HG03139 (cell line): Measurements from ENCODE around the gene OLFM1.

Experiments used
- ATAC-seq: cut with Tn5 transposase; IDR thresholded peaks from one replicate; pipeline ENCODE4 v1.9.1; 2021; ENCODE audit not compliant: unreplicated experiment

OLFM1 gene

GRCh38 chr9:135076143-135076875, 11.2 kb upstream of the OLFM1 start:
- ATAC-seq = no peak

GRCh38 chr9:135076876-135077430, 10.5 kb upstream of the OLFM1 start:
- ATAC-seq = no peak

DNA sequence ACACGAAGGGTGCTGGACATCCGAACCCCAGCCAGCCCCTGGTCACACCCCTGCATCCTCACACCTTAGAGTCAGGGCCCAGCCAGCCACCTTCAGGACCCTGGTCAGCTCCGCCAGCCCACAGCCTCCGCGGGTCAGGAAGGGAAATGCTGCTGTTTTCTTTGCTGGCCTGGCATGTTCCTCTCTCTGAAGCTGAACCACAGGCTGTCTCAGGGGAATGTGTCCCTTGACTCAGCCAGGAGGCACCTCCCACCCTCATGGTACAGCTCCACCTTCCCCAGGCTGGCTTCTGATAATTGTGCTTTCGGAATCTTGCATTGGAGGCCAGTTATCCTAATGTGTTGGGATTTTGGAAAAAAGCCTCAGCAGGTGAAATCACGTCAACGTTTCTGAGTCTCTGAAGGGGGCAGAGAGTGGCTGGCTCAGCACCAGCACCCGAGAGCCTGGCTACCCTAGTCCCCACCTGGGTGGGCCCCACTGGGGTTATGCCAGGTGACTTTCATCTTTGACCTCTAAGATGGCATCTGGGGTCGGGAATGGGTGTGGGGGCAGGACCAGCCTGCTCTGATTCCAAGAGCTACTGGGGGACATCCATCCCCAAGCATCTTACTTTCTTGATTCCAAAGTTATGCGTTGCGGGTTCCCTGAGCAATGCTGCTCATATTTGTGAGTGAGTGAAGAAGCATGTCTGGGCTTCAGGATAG, 9.8 kb upstream of the OLFM1 start:
- no peak for ATAC-seq

DNA sequence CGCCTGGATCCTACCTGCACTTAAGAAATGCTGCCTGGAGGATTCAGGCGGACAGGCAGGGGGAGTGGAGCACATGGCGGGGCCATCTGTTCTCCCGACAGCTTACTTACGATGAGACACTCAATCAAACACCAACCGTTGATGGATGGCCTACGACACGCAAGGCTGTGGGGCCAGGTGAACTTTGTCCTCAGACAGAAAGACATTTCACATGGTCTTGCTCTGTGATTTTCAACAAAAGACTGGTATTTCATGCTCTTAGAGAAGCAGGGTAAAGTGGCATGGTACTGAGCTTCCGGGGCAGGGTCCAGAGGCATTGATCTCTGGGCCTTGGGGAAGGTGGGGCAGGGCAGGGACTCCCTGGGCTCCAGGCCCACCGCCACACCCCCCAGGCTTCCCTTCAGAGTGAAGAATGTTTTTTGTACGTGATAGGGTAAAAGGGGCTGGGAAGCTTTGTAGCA, 9.1 kb upstream of the OLFM1 start:
- ATAC-seq = no peak

DNA sequence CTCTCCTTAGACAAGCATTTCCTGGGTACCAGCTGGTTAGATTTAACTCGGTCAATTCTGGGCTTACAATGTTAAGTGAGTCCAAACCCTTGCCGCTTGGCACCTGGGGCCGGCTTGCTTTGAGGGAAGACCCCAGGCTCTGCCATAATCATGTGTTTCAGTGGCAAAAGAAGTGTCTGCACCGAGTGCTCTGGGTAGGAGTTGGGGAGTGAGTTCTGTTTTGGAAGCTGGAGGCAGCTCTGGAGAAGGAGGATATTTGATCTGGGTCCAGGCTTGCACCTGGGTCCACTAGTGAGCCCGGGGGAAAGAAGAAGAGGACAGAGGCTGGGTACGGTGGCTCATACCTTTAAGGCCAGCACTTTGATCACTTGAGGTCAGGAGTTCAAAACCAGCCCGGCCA, 8.4 kb upstream of the OLFM1 start:
- ATAC-seq = no peak

GRCh38 chr9:135079676-135080075, 7.8 kb upstream of the OLFM1 start:
- no peak for ATAC-seq

DNA sequence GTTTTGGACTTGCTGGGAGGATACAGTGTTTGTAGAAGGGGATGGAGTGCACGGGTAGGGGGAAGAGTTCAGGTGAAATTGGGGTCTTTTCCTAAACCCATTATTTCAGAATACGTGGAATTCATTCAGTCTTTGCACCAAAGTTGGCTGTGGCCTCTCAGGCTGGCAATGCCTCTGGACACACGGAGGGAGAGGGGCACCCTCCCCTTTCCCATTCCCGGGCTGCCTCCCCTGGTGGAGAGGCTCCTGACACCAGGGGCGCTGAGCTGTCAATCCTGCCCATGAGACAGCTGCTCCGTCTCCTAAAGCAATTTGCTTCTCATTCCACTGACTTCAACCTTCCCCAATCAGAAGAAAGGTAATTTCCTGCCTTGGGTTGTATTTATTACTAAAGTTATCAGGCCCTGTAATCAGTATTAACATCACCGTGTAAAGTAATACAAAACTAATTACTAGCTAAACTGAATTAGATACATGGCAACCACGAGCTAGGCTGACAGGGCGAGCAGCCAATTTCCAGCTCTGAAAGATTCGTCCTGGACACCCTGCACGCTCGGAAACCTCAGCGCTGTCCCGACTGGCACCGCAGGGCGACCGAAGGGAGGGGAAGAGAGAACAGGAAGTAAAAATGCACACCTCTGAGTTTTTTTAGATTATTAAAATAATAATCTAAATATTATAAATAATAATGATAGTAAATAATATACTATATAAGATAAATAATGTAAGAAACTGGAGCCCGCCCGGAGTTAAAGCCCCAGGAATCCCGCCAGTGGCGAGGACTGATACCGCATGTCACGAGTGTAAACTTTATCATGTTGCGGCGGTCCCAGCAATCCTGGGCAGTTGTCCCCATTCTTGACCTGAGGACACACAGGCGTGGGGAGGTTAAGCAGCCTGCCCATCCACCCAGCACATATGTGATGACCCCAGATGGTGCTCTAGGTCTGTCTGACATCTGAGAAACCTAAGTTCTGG, 6.9 kb upstream of the OLFM1 start:
- ATAC-seq = no peak

DNA sequence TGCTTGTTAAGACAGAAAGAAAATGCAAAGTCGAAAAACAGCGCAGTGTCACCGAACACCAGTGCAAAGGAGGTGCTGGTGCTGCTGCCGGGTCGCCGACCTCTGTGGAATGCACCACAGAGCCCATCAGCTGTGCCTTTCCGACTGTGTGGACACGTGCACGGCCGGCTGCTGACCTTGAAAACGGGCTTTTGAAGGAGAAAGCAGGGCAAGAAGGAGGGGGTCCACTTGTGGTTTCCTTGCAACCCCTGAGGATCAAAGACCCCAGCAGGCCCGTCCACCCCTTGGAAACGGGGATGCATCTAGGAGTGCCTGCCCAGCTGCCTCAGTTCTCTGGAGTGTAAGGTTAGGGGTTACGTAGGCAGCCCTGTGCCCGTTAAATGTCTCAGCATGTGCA, 6.2 kb upstream of the OLFM1 start:
- ATAC-seq = no peak

DNA sequence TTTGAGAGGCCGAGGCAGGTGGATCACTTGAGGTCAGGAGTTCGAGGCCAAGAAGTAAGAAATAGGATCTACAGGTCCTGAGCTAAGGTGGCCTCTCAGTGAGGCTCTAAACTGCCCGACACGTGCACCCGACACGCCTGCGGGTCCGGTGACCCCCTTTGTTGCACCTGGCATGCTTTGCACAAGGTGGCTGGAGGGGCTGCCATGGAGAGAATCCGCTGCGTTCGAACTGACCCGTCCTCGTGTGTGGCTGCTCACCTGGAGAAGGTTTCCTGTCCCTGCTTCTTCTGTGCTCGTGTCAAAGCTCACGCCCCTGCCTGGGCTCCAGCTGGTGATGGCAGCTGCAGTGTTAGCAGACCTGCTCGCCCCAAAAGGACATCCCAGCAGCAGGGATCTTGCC, 5.7 kb upstream of the OLFM1 start:
- ATAC-seq = no peak

DNA sequence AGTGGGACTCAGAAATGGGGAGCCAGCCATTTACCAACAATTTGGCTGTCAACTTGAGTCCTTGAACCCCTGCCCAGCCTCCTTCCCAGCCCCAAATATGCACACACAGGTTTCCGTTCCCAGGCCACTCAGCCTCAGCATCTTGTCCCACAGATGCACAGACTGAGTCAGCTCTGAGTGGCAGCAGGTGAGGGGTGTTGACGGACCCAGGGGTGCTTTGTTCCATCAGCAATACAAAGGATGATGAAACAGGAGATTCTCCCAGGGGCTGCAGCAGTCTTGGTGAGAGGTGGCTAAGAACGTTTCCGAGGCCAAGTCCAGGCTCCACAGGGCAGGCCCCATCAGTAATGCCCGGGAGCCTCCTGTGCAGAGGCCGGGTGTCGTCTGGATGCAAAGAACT, 4.9 kb upstream of the OLFM1 start:
- no peak for ATAC-seq

GRCh38 chr9:135083241-135083810, 4.1 kb upstream of the OLFM1 start:
- ATAC-seq = no peak

GRCh38 chr9:135083831-135084230, 3.6 kb upstream of the OLFM1 start:
- no peak for ATAC-seq

DNA sequence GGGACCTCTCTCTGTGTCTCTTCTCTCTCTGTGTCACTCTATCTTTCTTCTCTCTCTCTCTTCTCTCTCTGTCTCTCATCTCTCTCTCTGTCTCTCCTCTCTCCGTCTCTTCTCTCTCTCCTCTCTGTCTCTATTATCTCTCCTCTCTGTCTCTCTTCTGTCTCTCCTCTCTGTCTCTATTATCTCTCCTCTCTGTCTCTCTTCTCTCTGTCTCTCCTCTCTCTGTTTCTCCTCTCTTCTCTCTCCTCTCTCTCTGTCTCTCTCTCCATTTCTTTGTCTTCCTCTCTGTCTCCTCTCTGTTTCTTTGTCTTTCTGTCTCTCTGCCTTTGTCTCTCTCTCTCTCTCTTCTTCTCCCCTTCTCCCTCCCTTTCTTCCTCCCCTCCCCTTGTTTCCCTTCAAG, 3.2 kb upstream of the OLFM1 start:
- no peak for ATAC-seq

DNA sequence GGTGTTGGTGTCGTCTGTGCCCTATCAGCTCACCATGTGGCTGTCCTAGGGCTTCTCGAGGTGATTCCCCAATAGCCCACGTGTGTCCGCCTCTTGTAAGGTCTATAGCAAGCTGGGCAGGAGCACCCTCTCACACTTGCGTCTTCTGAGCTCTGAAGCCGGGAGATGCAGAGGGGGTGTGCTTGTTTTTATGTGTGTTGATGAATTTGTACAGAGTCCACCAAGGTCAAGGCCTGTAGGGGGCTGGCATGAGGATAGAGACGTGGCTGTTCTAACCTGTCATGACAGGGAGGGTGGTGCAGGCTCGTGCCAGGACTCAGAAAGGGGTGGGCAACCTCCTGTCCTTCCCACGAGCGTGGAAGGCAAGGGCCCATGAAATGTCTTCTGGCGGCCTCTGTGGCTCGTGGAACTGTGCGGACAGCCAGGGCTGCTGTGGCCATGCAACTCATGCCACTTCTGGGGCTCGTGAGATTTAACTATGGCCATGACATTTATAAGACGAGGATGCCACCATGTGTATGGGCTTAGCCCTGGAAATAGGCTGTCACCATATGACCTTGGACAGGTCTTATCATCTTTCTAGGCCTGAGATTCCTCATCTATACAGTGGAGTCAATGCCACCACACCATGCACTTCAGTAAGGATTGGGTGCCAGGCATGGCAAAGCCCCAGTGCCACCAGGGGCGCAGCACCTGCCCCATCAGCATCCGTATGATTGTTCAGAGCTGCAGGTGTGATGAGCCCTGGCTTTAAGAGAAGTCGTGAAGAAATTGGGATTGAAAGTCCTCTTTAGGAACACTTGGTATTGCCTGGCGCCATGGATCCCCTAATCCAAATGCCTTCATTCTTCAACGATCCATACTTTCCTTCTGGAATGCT, 2.3 kb upstream of the OLFM1 start:
- no peak for ATAC-seq

GRCh38 chr9:135085830-135086546, 1.5 kb upstream of the OLFM1 start:
- ATAC-seq = no peak

- ATAC-seq = no peak
Observed at GRCh38 chr9:135086597-135087488, 625 bp upstream of the OLFM1 start.

GRCh38 chr9:135087899-135088347, 455 bp downstream of the OLFM1 start:
- no peak for ATAC-seq

DNA sequence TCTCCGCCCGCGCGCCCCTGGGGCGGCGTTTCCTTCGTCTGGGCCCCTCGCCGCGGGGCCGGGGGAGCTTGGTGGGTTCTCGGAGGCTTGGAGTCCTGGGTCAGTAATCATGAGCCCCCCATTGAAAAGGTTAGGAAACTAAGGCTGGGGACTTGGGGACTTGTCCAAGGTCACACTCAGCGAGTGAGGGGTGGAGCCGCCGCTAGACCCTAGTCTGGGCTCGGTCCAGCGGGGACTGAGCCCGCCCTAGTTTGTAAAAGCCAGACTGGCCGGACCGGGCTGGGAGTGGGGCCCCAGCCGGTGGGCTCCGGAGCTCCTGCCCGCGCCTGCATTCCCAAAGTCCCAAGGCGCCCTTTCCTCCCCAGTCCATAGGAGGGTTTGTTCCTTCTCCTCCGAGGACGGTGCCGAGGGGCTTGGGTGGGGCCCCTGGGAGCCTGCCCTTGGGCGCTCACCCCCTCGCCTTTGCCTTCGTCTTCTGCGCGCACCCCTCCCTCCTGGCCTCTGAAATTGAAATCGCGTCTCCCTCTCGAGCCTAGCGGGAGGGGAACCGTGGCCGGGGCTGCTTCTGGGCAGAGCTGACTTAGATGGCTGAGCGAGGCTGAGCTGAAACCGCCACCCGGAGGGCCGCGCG, 995 bp downstream of the OLFM1 start:
- no peak for ATAC-seq
